KMS-11 (cell line): ENCODE measurements around the gene PNPLA5.

Source experiments
- H2AFZ ChIP-seq: fragments of 200-600 bp; sonication (generic); 2 replicates; pipeline ENCODE4 v1.6.1; 2016; ENCODE audit warnings: antibody characterized with exemption, mixed run types, low read depth
- H3K27ac ChIP-seq: fragments of 200-600 bp; sonication (generic); 2 replicates; pipeline ENCODE4 v1.6.1; 2016; ENCODE audit warnings: mild to moderate bottlenecking, mixed run types
- H3K27me3 ChIP-seq: fragments of 200-600 bp; sonication (generic); 2 replicates; pipeline ENCODE4 v1.6.1; 2017; ENCODE audit warnings: mild to moderate bottlenecking, low read depth, mixed run types, moderate library complexity; ENCODE audit not compliant: insufficient read depth
- H3K36me3 ChIP-seq: fragments of 200-600 bp; sonication (generic); 2 replicates; pipeline ENCODE4 v1.6.1; 2017; ENCODE audit warnings: mild to moderate bottlenecking, mixed run types; ENCODE audit not compliant: insufficient read depth
- H3K4me1 ChIP-seq: fragments of 200-600 bp; sonication (generic); 2 replicates; pipeline ENCODE4 v1.6.1; 2016; ENCODE audit warnings: mild to moderate bottlenecking, low read depth, mixed run types; ENCODE audit not compliant: poor library complexity, severe bottlenecking
- H3K4me2 ChIP-seq: fragments of 200-600 bp; sonication (generic); 2 replicates; pipeline ENCODE4 v1.7.0; 2016; ENCODE audit warnings: mild to moderate bottlenecking, mixed run types
- H3K4me3 ChIP-seq: fragments of 200-600 bp; sonication (generic); IDR thresholded peaks from 2 replicates; pipeline ENCODE4 v1.6.1; 2017; ENCODE audit warnings: low read depth, low read length, mixed read lengths; ENCODE audit not compliant: insufficient read depth
- H3K79me2 ChIP-seq: fragments of 200-600 bp; sonication (generic); 2 replicates; pipeline ENCODE4 v1.6.1; 2016; ENCODE audit warnings: low read depth, mixed run types; ENCODE audit not compliant: insufficient read depth
- H3K9ac ChIP-seq: fragments of 200-600 bp; sonication (generic); 2 replicates; pipeline ENCODE4 v1.6.1; 2016; ENCODE audit warnings: mild to moderate bottlenecking, mixed run types
- H4K20me1 ChIP-seq: fragments of 200-600 bp; sonication (generic); 2 replicates; pipeline ENCODE4 v1.6.1; 2016; ENCODE audit warnings: mild to moderate bottlenecking, mixed run types; ENCODE audit not compliant: insufficient read depth
- CTCF ChIP-seq: fragments of 200-600 bp; sonication (generic); conservative IDR thresholded peaks from 2 replicates; pipeline ENCODE4 v1.6.1; 2017; ENCODE audit warnings: low read depth, mild to moderate bottlenecking, antibody characterized with exemption, low read length, moderate library complexity, mixed read lengths

PNPLA5 gene

GRCh38 chr22:43893266-43893665, 1.5 kb upstream of the PNPLA5 start:
- Histone ChIP-seq H3K4me3 (no peak overlapping the region), H3K4me2 (no peak overlapping the region), H3K9ac (no peak overlapping the region), H3K79me2 (no peaks in the 10 kb centered on the region), H3K36me3 (no peaks in the 10 kb centered on the region), H4K20me1 (no peaks in the 10 kb centered on the region), H2AFZ (no peak overlapping the region), H3K27ac (no peak overlapping the region), H3K27me3 (peaks cover 41% of the 10 kb centered on the region; the same call in 1 of the 2 replicates), H3K4me1 (no peaks in the 10 kb centered on the region)
- TF ChIP-seq CTCF = no peak

- no peak overlapping the region for H3K9ac ChIP-seq
- no peaks in the 10 kb centered on the region for H3K4me1 ChIP-seq
- peaks cover 37% of the 10 kb centered on the region; the same call in 1 of the 2 replicates for H3K27me3 ChIP-seq
- no peak overlapping the region for H3K4me2 ChIP-seq
- no peaks in the 10 kb centered on the region for H4K20me1 ChIP-seq
- H3K27ac ChIP-seq = no peak overlapping the region
- H2AFZ ChIP-seq = no peak overlapping the region
- TF ChIP-seq CTCF = no peak
- H3K4me3 ChIP-seq = no peak overlapping the region
- no peaks in the 10 kb centered on the region for H3K36me3 ChIP-seq
- no peaks in the 10 kb centered on the region for H3K79me2 ChIP-seq
Measured at GRCh38 chr22:43892183-43892894, 526 bp upstream of the PNPLA5 start.

GRCh38 chr22:43890901-43891331, 897 bp downstream of the PNPLA5 start:
- H3K79me2 ChIP-seq = no peaks in the 10 kb centered on the region
- no peak overlapping the region for H3K4me2 ChIP-seq
- no peak overlapping the region for H3K27ac ChIP-seq
- no peak overlapping the region for H3K9ac ChIP-seq
- H3K27me3 ChIP-seq = peaks cover 28% of the 10 kb centered on the region; the same call in 1 of the 2 replicates
- no peaks in the 10 kb centered on the region for H3K36me3 ChIP-seq
- no peaks in the 10 kb centered on the region for H4K20me1 ChIP-seq
- no peak overlapping the region for H3K4me3 ChIP-seq
- H3K4me1 ChIP-seq = no peaks in the 10 kb centered on the region
- no peak overlapping the region for H2AFZ ChIP-seq
- no peak for TF ChIP-seq CTCF

GRCh38 chr22:43889860-43890253, 2.0 kb downstream of the PNPLA5 start:
- no peaks in the 10 kb centered on the region for H3K79me2 ChIP-seq
- H3K9ac ChIP-seq = no peak overlapping the region
- H3K36me3 ChIP-seq = no peaks in the 10 kb centered on the region
- H3K4me2 ChIP-seq = no peak overlapping the region
- H3K4me3 ChIP-seq = no peak overlapping the region
- no peak for TF ChIP-seq CTCF
- H3K27me3 ChIP-seq = peaks cover 19% of the 10 kb centered on the region; the same call in 1 of the 2 replicates
- H4K20me1 ChIP-seq = no peaks in the 10 kb centered on the region
- H3K4me1 ChIP-seq = no peaks in the 10 kb centered on the region
- H2AFZ ChIP-seq = no peak overlapping the region
- no peak overlapping the region for H3K27ac ChIP-seq
